K562 (cell line): ENCODE results near the gene SEC31A. TPM values are rescaled to one million over a fixed set of nuclear protein-coding genes. Genes with fewer than 3 reads are reported as not detected.

Experiments
- ARID3A ChIP-seq: IDR thresholded peaks from 2 replicates; pipeline ENCODE4 v1.6.1; 2012; ENCODE audit warnings: low read depth, low read length, improper control_type of control experiment, borderline replicate concordance
- ARNT ChIP-seq, 2 experiments: fragments of 450-650 bp; IDR thresholded peaks; 2 replicates each; pipeline ENCODE4 v1.6.1; 2016; ENCODE audit warnings: mild to moderate bottlenecking in 1 of 2
- ATF2 ChIP-seq: sonication (generic); formaldehyde crosslinking; IDR thresholded peaks from 2 replicates; pipeline ENCODE4 v1.8.1; 2022; ENCODE audit warnings: missing genetic modification reagents
- ATF4 ChIP-seq: fragments of 450-650 bp; formaldehyde crosslinking; IDR thresholded peaks from 2 replicates; pipeline ENCODE4 v1.4.0; 2022; ENCODE audit warnings: mild to moderate bottlenecking, moderate library complexity
- GABPA ChIP-seq: fragments of 200-800 bp; sonication (Bioruptor generic); conservative IDR thresholded peaks from 2 replicates; pipeline ENCODE4 v1.6.1; 2016; ENCODE audit warnings: low read depth, missing genetic modification characterization, missing compliant biosample characterization
- HDGF ChIP-seq: fragments of 450-650 bp; IDR thresholded peaks from 2 replicates; pipeline ENCODE4 v1.6.1; 2016
- JUND ChIP-seq, 2 experiments: IDR thresholded peaks; 2 replicates in 1 of 2; 3 replicates in 1 of 2; pipeline ENCODE4 v1.6.1; 2011; ENCODE audit warnings: borderline replicate concordance in 2 of 2, low read depth in 2 of 2, low read length in 2 of 2, improper control_type of control experiment in 1 of 2, missing biosample characterization in 1 of 2, missing genetic modification characterization in 1 of 2, missing genetic modification reagents in 1 of 2
- NONO ChIP-seq, 2 experiments: fragments of 200-400 bp in 1 of 2; fragments of 450-650 bp in 1 of 2; formaldehyde crosslinking in 1 of 2; IDR thresholded peaks; 2 replicates each; pipeline ENCODE4 v1.6.1; 2017; ENCODE audit warnings: low read depth in 2 of 2, mild to moderate bottlenecking in 2 of 2, moderate library complexity in 2 of 2, low read length in 1 of 2
- RBM14 ChIP-seq: fragments of 200-400 bp; formaldehyde crosslinking; IDR thresholded peaks from 2 replicates; pipeline ENCODE4 v1.6.1; 2018; ENCODE audit warnings: low read depth, mild to moderate bottlenecking, low read length, moderate library complexity, borderline replicate concordance; ENCODE audit not compliant: insufficient read depth
- SNAPC5 ChIP-seq: fragments of 250-450 bp; sonication (Bioruptor Pico); IDR thresholded peaks from 2 replicates; pipeline ENCODE4 v1.8.0; 2021; ENCODE audit warnings: moderate library complexity, mild to moderate bottlenecking, inconsistent platforms
- TAF9B ChIP-seq: fragments of 450-650 bp; IDR thresholded peaks from 2 replicates; pipeline ENCODE4 v1.6.1; 2018; ENCODE audit warnings: mild to moderate bottlenecking; ENCODE audit not compliant: partially characterized antibody
- USF2 ChIP-seq: sonication (generic); formaldehyde crosslinking; IDR thresholded peaks from 2 replicates; pipeline ENCODE4 v1.5.0; 2020; ENCODE audit warnings: missing genetic modification reagents
- ZNF134 ChIP-seq: fragments of 250-450 bp; sonication (Bioruptor Pico); conservative IDR thresholded peaks from 2 replicates; pipeline ENCODE4 v1.4.0; 2020
- ZNF184 ChIP-seq: sonication (generic); formaldehyde crosslinking; IDR thresholded peaks from 2 replicates; pipeline ENCODE4 v1.5.0; 2020; ENCODE audit warnings: missing genetic modification reagents
- ZNF282 ChIP-seq: sonication (generic); formaldehyde crosslinking; IDR thresholded peaks from 2 replicates; pipeline ENCODE4 v1.8.1; 2023; ENCODE audit warnings: missing genetic modification reagents
- ZNF41 ChIP-seq: fragments of 250-450 bp; sonication (Bioruptor Pico); conservative IDR thresholded peaks from 2 replicates; pipeline ENCODE4 v1.4.0; 2020; ENCODE audit warnings: mild to moderate bottlenecking
- ZNF507 ChIP-seq: conservative IDR thresholded peaks from 2 replicates; pipeline ENCODE4 v1.6.1; 2017; ENCODE audit warnings: missing genetic modification characterization, missing compliant biosample characterization
- ZNF740 ChIP-seq, 3 experiments: fragments of 200-800 bp in 1 of 3; sonication (Bioruptor generic) in 1 of 3; sonication (generic) in 1 of 3; formaldehyde crosslinking in 1 of 3; IDR thresholded peaks; 2 replicates each; pipeline versions ENCODE4 v1.6.1 to v1.8.0; 2016 to 2022; ENCODE audit warnings: mild to moderate bottlenecking in 2 of 3, missing compliant biosample characterization in 2 of 3, missing genetic modification characterization in 2 of 3, missing genetic modification reagents in 1 of 3
- ZNF780A ChIP-seq: fragments of 250-450 bp; sonication (Bioruptor Pico); IDR thresholded peaks from 2 replicates; pipeline ENCODE4 v1.5.0; 2021; ENCODE audit warnings: mild to moderate bottlenecking
- ZNF830 ChIP-seq: fragments of 250-450 bp; sonication (Bioruptor Pico); IDR thresholded peaks from 2 replicates; pipeline ENCODE4 v1.5.0; 2021; ENCODE audit warnings: mild to moderate bottlenecking
- polyA plus RNA-seq, 8 experiments: library from polyadenylated mRNA; depleted of rRNA in 4 of 8; stranded (reverse) in 5 of 8; unstranded in 3 of 8; fragments of >200 nt; fragmentation: Nextera tagmentation in 2 of 8; fragmentation: Illumina TruSeq in 1 of 8; extraction: Ambion mirVana in 2 of 8; extraction: Trizol in 1 of 8; gene quantifications; 2 replicates each; pipeline versions ENCODE4 v1.2.1 to v1.2.3, GENCODE V29; 2011 to 2014; ENCODE audit warnings: inconsistent platforms in 1 of 8, missing spikeins in 1 of 8
- total RNA-seq, 7 experiments: library from RNA; depleted of rRNA in 6 of 7; stranded (reverse); fragments of >200 nt in 6 of 7; fragmentation: Illumina TruSeq in 2 of 7; extraction: Trizol in 2 of 7; gene quantifications; 2 replicates each; pipeline versions ENCODE4 v1.2.1 to v1.2.3, GENCODE V29; 2011 to 2021; ENCODE audit warnings: low replicate concordance in 1 of 7

The SEC31A gene
- total and polyA plus RNA-seq, 9 of the 15 experiments (the other 6 are each of a cell fraction or from before 2014, with no cell fraction given), result 78.9 to 241 (median 173) TPM

- no peak for TF ChIP-seq ATF4 (CRISPR knock-in tag)
- TF ChIP-seq ZNF740 (CRISPR knock-in tag; IDR thresholded peaks at IDR 0.05), result no peak
- TF ChIP-seq ZNF740 (tag; IDR thresholded peaks at IDR 0.05), result no peak
- no peak for TF ChIP-seq ZNF184
- TF ChIP-seq SNAPC5 (CRISPR knock-in tag), result no peak
- no peak for TF ChIP-seq ATF2 (CRISPR knock-in tag)
- no peak for TF ChIP-seq USF2 (CRISPR knock-in tag)
- TF ChIP-seq TAF9B, result peak; percentile 87
- TF ChIP-seq HDGF, result no peak
- TF ChIP-seq ARNT (IDR thresholded peaks at IDR 0.05), result no peak
- TF ChIP-seq JUND (IDR thresholded peaks at IDR 0.05; ENCODE audit: borderline replicate concordance, low read depth, low read length), result peak; percentile 61
- no peak; the same call in 2 of the 3 replicates for TF ChIP-seq JUND (tag; IDR thresholded peaks at IDR 0.05; ENCODE audit: borderline replicate concordance, low read depth, low read length)
- no peak for TF ChIP-seq ZNF780A (CRISPR knock-in tag)
- TF ChIP-seq ZNF507, result no peak
- TF ChIP-seq ZNF282 (CRISPR knock-in tag), result no peak
- TF ChIP-seq ZNF41 (CRISPR knock-in tag), result no peak
- TF ChIP-seq GABPA (tag), result peak; percentile 97
- peak; percentile 28 to 49; a peak in 3 of 4 replicates for TF ChIP-seq NONO (IDR thresholded peaks at IDR 0.05; ENCODE audit: low read depth in 2 of 2, low read length in 1 of 2)
- no peak for TF ChIP-seq ARID3A
- TF ChIP-seq ZNF830 (CRISPR knock-in tag), result 0 out of 2 replicates have a peak, but pooled peaks have one; percentile 45
- TF ChIP-seq ZNF134 (CRISPR knock-in tag), result no peak; the same call in 1 of the 2 replicates
- TF ChIP-seq RBM14, result no peak
Measured at GRCh38 chr4:82890901-82891706, at the start of gene SEC31A (continued).
